HUES64 (cell line): ENCODE measurements around the gene KRTAP10-4.
"Not testable (repeated sequence)": the region's sequence is repeated elsewhere in the genome, so short reads cannot be mapped to it uniquely, and the experiment has no call there.

Experiments used
- H3K27ac ChIP-seq: 2 replicates; pipeline ENCODE4 v1.7.0; 2013; ENCODE audit warnings: low read depth, low read length, inconsistent platforms
- H3K27me3 ChIP-seq: 2 replicates; pipeline ENCODE4 v1.6.1; 2013; ENCODE audit warnings: mild to moderate bottlenecking, low read length; ENCODE audit not compliant: insufficient read depth
- H3K36me3 ChIP-seq: 2 replicates; pipeline ENCODE4 v1.6.1; 2013; ENCODE audit warnings: mild to moderate bottlenecking, low read length; ENCODE audit not compliant: insufficient read depth
- H3K4me1 ChIP-seq: 2 replicates; pipeline ENCODE4 v1.6.1; 2013; ENCODE audit warnings: mild to moderate bottlenecking, low read length, moderate library complexity; ENCODE audit not compliant: insufficient read depth
- H3K4me3 ChIP-seq: 2 replicates; pipeline ENCODE4 v1.5.1; 2013; ENCODE audit warnings: mild to moderate bottlenecking, low read length, moderate library complexity
- H3K9ac ChIP-seq: 2 replicates; pipeline ENCODE4 v1.6.1; 2013; ENCODE audit warnings: mild to moderate bottlenecking, low read depth, low read length
- H3K9me3 ChIP-seq: 2 replicates; pipeline ENCODE4 v1.6.1; 2013; ENCODE audit warnings: low read depth, low read length; ENCODE audit not compliant: insufficient read depth
- WGBS: fragments of 150-250, 120-280 bp; methylation state at CpG from one replicate; pipeline ENCODE4 v1.1.7; 2013; ENCODE audit warnings: missing lambda C conversion rate; 5-methylcytosine and 5-hydroxymethylcytosine counted together

KRTAP10-4 gene

DNA sequence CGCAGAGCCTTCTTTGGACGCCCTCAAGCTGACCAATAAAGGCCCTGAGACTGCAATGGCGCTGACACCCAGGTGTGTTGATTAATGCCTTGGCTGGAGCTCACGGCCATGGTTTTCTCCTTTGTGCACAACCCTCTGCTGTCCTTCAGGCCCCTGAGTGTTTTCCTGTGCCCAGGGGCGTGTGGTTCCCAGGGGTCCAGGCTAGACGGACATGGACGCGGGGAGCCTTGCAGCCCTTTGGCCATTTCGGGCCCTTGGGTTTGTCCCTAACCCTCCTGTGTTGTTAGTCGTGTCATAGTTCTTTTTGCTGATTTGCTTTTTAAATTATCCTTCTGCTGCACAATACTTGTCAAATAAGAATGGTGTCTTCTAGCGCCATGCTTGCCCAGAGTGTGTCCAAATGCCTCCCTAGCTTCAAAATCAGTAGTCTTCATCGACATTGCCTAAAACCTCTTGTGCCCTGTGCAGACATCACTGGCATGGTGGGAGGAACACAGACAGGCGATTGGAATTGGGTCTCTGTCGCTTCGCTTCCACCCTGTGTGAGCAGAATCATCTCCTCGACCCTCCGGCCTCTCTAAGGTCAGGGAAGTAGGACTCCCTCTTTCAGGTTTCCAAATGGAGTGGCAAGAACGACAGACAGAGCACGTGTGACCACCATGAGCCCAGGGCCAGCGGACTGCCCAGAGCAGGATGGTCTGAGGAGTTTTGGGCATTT is 1.9 kb downstream of the KRTAP10-4 start:
- Histone ChIP-seq H3K9me3 (peaks cover 9% of the 10 kb centered on the region; the same call in 1 of the 2 replicates), H3K27me3 (no peaks in the 10 kb centered on the region), H3K4me3 (no peak overlapping the region), H3K36me3 (no peaks in the 10 kb centered on the region), H3K9ac (no peak overlapping the region), H3K4me1 (no peaks in the 10 kb centered on the region), H3K27ac (no peak overlapping the region)
- 93% methylated on average over 20 of the region's 20 CpGs for WGBS

DNA sequence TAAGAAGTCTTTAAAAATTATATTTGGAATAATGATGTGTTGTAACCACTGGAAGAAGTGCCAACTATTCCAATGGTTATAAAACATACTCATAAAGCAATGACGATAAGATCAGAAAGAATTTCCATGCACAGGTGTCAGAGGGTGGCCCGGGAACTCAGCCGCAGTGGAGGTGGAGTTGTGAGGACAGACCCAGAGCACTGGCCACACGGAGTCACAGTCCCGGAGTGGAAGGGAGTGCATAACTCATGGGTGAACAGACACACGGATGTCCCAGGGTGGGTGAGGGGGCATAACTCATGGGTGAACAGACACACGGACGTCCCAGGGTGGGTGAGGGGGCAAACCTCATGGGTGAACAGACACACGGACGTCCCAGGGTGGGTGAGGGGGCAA is 2.5 kb downstream of the KRTAP10-4 start:
- WGBS: 98% methylated on average over 8 of the region's 10 CpGs
- no peak overlapping the region for H3K4me3 ChIP-seq
- H3K27me3 ChIP-seq: no peaks in the 10 kb centered on the region
- no peaks in the 10 kb centered on the region for H3K4me1 ChIP-seq
- H3K9ac ChIP-seq: no peak overlapping the region
- no peak overlapping the region for H3K27ac ChIP-seq
- no peaks in the 10 kb centered on the region for H3K36me3 ChIP-seq
- peaks cover 6% of the 10 kb centered on the region; the same call in 1 of the 2 replicates for H3K9me3 ChIP-seq

DNA sequence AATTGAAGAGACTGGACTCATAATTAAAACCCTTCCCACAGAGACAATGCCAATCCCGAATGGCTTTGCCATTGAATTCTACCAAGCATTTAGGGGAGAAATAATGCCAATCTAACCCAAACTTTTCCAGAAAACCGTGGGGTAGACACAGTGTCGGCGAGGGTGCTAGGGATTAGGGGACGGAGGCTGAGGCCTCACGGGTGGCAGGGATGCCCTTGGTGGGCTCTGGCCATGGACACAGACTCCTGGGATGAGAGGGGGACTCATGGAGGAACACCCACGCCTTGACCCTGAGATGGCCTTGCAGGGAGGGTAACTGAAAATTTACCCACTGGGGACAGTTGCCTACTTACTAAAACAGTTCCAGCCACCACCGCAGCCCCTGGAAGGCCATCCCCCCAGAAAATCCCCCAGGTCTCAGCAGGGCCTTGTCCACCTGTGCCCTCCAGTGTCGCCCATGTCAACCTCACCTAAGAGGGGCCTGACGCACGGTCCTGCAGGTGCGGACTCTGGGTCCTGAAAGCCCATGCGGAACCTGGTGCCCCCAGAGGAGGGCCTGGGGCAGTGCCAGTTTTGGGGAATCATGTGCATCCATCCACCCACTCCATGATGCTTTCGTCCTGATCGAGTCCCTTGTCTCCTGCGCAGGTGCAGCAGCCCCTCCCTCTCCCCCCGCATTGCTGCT is 5.0 kb downstream of the KRTAP10-4 start:
- Histone ChIP-seq H3K9ac (no peak overlapping the region), H3K4me1 (peaks cover 4% of the 10 kb centered on the region; the same call in 1 of the 2 replicates), H3K9me3 (peaks cover 11% of the 10 kb centered on the region; the same call in 1 of the 2 replicates), H3K27me3 (no peaks in the 10 kb centered on the region), H3K36me3 (no peaks in the 10 kb centered on the region), H3K27ac (no peak overlapping the region), H3K4me3 (no peak overlapping the region)
- 96% methylated on average over 17 of the region's 17 CpGs for WGBS

DNA sequence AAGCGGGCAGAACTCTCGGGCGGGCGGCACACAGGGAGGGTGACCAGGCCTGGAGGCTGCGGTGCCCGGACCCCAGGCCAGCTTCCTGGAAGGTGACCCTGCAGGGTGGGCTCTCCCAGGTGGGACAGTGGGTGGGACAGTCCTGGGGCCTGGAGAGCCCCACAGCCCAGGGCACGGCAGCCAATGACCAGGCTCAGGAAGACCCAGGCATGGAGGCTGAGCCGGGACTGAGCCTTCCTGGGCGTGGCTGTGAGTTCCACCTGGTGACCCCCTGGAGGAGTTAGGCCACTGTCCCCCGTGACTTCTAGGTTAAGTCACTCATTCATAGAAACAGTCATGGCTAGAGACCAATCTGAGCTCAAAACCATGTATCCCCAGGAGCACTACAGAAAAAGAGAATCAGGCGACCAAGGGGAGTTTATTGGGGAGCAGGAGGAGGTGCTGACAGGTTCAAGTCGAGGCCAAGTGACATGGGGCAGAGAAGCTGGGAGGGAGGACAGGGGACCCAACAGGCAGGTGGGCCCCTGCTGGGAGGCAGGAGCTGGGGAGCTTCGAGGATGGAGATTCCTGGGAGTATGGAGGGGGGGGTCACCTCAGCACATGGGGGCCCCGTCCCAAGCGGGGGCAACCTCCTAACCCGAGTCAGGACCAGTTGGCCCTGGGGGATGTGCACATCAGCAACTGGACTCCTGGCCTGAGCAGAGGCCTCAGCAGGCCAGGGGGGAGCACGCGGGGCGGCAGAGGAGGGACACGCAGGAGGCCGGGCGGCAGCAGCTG is 5.7 kb downstream of the KRTAP10-4 start:
- Histone ChIP-seq H3K27me3 (no peaks in the 10 kb centered on the region), H3K27ac (no peak overlapping the region), H3K9me3 (peaks cover 11% of the 10 kb centered on the region; the same call in 1 of the 2 replicates), H3K4me1 (peaks cover 5% of the 10 kb centered on the region; the same call in 1 of the 2 replicates), H3K9ac (no peak overlapping the region), H3K4me3 (no peak overlapping the region), H3K36me3 (no peaks in the 10 kb centered on the region)
- WGBS: 86% methylated on average over 22 of the region's 22 CpGs

- 85% methylated on average over 7 of the region's 7 CpGs for WGBS
- peaks cover 11% of the 10 kb centered on the region; the same call in 1 of the 2 replicates for H3K9me3 ChIP-seq
- H3K9ac ChIP-seq: no peak overlapping the region
- H3K27me3 ChIP-seq: no peaks in the 10 kb centered on the region
- no peak overlapping the region for H3K4me3 ChIP-seq
- H3K4me1 ChIP-seq: peaks cover 5% of the 10 kb centered on the region; the same call in 1 of the 2 replicates
- no peaks in the 10 kb centered on the region for H3K36me3 ChIP-seq
- H3K27ac ChIP-seq: no peak overlapping the region
These were observed 6.3 kb downstream of the KRTAP10-4 start for GRCh38 chr21:44579833-44580144.

DNA sequence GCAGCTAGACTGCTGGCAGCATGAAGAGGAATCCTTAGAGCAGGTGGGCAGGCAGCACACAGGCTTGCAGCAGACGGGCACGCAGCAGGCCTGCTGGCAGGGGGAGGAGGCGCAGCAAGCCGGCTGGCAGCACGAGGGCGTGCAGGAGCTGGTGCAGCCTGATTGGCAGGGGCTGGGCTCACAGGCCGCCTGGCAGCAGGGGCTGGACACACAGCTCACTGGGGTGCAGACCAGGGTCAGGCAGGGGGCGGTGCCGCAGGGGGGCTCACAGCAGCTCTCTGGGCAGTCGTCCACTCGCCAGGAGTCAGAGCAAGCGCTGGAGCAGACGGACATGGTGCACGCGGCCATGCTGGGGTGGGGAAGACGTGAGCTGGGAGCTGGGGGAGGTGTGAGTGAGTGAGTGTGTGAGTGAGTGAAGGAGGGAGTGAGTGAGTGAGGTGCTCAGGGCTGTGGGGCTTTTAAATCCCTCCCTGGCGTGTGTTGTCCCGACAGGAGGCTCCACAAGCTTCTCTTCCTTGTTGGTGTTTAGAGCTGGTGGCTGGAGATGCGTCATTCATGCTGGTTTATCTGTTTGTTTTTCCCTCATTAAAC is 6.8 kb downstream of the KRTAP10-4 start, which contains the start of gene KRTAP10-5:
Gene KRTAP10-5 (minus strand): TSS at position 374 of the 591 bp plus-strand sequence. CDS start 26 bp downstream, at position 348.
- not testable (repeated sequence) for H3K4me3 ChIP-seq, H3K27me3 ChIP-seq, H3K4me1 ChIP-seq, H3K27ac ChIP-seq, H3K36me3 ChIP-seq, H3K9ac ChIP-seq
- 84% methylated on average over 19 of the region's 19 CpGs for WGBS
- H3K9me3 ChIP-seq: peaks cover 11% of the 10 kb centered on the region; the same call in 1 of the 2 replicates

DNA sequence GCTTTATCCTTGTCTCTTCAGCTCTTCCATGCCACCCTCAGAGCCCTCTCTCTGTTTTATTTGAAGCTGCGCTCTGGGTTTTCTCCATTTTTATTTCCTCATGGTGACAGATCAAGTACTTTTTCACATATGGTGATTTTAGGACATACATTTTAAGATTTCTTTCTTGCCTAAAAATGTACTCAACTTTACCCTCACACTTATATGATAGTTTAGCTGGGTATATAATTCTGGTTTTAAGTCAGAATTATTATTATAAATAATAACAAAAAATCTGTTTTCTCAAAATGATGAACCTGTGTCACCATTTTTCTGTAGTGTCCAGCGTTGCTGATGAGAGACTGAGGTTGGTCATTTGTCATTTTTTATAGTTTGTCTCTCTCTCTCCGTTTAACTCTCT is 7.6 kb downstream of the KRTAP10-4 start:
- Histone ChIP-seq H3K9ac (no peak overlapping the region), H3K9me3 (peaks cover 11% of the 10 kb centered on the region; the same call in 1 of the 2 replicates), H3K4me3 (no peak overlapping the region), H3K4me1 (peaks cover 5% of the 10 kb centered on the region; the same call in 1 of the 2 replicates), H3K27ac (no peak overlapping the region), H3K36me3 (no peaks in the 10 kb centered on the region), H3K27me3 (no peaks in the 10 kb centered on the region)
- WGBS: 100% methylated on average over 2 of the region's 3 CpGs

- Histone ChIP-seq H3K9ac (no peak overlapping the region), H3K4me3 (no peak overlapping the region), H3K27me3 (no peaks in the 10 kb centered on the region), H3K36me3 (no peaks in the 10 kb centered on the region), H3K9me3 (peaks cover 11% of the 10 kb centered on the region; the same call in 1 of the 2 replicates), H3K4me1 (peaks cover 5% of the 10 kb centered on the region; the same call in 1 of the 2 replicates), H3K27ac (no peak overlapping the region)
- WGBS: 88% methylated on average over 15 of the region's 15 CpGs
These were observed 8.5 kb downstream of the KRTAP10-4 start for GRCh38 chr21:44582055-44582454.

- H3K4me1 ChIP-seq: peaks cover 5% of the 10 kb centered on the region; the same call in 1 of the 2 replicates
- 65% methylated on average over 11 of the region's 11 CpGs for WGBS
- H3K9ac ChIP-seq: no peak overlapping the region
- H3K9me3 ChIP-seq: peaks cover 7% of the 10 kb centered on the region; the same call in 1 of the 2 replicates
- no peaks in the 10 kb centered on the region for H3K36me3 ChIP-seq
- no peak overlapping the region for H3K4me3 ChIP-seq
- no peaks in the 10 kb centered on the region for H3K27me3 ChIP-seq
- no peak overlapping the region for H3K27ac ChIP-seq
These were observed 9.7 kb downstream of the KRTAP10-4 start for GRCh38 chr21:44583089-44583799.

- H3K9ac ChIP-seq: no peak overlapping the region
These were observed 10.2 kb downstream of the KRTAP10-4 start for GRCh38 chr21:44583800-44584147.

More at GRCh38 chr21:44583800-44584147, 10.2 kb downstream of the KRTAP10-4 start:
- WGBS: 96% methylated on average over 5 of the region's 6 CpGs
- Histone ChIP-seq H3K4me3 (no peak overlapping the region), H3K4me1 (peaks cover 5% of the 10 kb centered on the region; the same call in 1 of the 2 replicates), H3K27ac (no peak overlapping the region), H3K36me3 (no peaks in the 10 kb centered on the region), H3K9me3 (peaks cover 7% of the 10 kb centered on the region; the same call in 1 of the 2 replicates), H3K27me3 (no peaks in the 10 kb centered on the region)
